ENCODE data around the gene RALGDS.

The RALGDS gene

GRCh38 chr9:133147412-133148198, 26.6 kb upstream of the RALGDS start:
- in situ Hi-C loops (cut with HindIII; ENCODE audit: low pct_unique_long_range_greater_than_20kb, low sequenced_read_pairs): no loop called here
- no peak for TF ChIP-seq JUND (IDR thresholded peaks at IDR 0.05; ENCODE audit: low read depth)

DNA sequence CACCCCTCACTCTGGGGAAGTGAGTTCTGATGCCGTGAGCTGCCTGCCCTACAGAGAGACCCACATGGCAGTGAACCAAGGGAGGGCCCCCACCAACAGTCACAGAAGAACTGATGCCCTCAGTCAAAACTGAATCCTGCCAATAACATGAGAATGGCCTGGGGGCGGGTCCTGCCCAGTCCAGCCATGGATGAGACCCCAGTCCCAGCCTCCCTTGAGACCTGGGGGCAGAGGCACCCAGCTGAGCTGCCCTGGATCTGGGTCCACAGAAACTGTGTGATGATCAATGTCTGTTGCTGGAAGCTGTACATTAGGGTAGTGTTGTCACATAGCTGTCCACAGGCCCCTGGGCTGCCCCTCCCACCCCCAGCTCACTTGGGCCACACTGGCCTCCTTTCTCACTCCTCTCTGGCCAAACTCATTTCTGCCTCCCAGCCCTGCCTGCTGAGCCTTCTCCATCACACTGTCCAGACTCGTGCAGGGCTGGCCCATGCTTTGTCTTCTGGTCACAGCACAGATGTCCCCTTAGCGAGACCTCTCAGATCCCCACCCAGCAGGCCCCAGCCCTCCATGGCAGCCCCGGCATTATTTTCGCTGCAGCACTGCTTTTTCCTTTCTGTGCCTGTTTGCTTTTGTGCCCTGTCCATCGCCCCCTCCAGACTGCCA, 25.8 kb upstream of the RALGDS start:
- in situ Hi-C loops (cut with HindIII; ENCODE audit: low pct_unique_long_range_greater_than_20kb, low sequenced_read_pairs): no loop called here
- TF ChIP-seq JUND (IDR thresholded peaks at IDR 0.05; ENCODE audit: low read depth): no peak
- DNase-seq (ENCODE audit: low read depth in 1 of 2, low spot score in 1 of 2): no peak

More at GRCh38 chr9:133147412-133148198, 26.6 kb upstream of the RALGDS start:
- DNase-seq (ENCODE audit: low read depth in 1 of 2, low spot score in 1 of 2): peak; percentile 87 to 93

GRCh38 chr9:133144904-133145851, 24.1 kb upstream of the RALGDS start:
- in situ Hi-C loops (cut with HindIII; ENCODE audit: low pct_unique_long_range_greater_than_20kb, low sequenced_read_pairs): no loop called here
- DNase-seq (ENCODE audit: low read depth in 1 of 2, low spot score in 1 of 2): no peak
- no peak for TF ChIP-seq JUND (IDR thresholded peaks at IDR 0.05; ENCODE audit: low read depth)

DNA sequence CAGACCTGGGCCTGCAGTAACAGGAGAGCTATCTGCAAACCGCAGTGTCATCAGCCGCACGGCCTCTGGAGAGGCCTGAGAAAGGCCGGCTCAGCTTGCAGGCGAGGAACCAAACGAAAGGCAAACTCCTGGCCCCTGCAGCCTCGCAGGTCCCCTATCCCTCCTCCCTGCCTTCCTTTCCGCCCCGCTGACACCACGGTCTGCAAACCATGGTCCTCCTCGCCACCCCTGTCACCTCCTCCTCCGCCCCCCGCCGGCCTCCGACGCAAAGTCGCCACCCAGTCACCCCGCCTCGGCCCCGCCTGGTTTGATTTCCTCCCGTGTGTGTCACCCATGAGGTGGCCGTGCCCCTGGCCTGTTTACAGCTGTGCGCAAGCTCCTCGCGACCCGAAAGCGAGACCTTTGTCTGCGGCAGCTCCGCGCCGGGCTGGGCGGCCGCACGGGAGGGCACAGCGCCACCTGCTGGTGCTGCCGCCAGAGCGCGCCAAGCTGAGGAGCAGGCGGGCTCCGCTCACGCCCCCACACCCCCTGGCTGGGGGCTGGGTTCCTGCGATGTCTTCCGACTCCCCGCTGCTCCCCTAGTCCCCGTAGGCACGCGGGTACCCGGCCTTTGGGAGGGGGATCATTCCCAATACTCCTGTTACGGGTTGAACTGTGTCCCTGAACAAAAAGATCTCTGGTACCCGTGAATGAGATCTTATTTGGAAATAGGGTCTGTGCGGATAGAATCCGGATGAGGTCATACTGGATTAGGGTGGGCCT, 23.3 kb upstream of the RALGDS start:
- peak; percentile 42 to 77 for DNase-seq (ENCODE audit: low read depth in 1 of 2, low spot score in 1 of 2)
- TF ChIP-seq JUND (IDR thresholded peaks at IDR 0.05; ENCODE audit: low read depth): no peak
- in situ Hi-C loops (cut with HindIII; ENCODE audit: low pct_unique_long_range_greater_than_20kb, low sequenced_read_pairs): no loop called here

- no peak for TF ChIP-seq JUND (IDR thresholded peaks at IDR 0.05; ENCODE audit: low read depth)
- DNase-seq (ENCODE audit: low read depth in 1 of 2, low spot score in 1 of 2): no peak
- in situ Hi-C loops (cut with HindIII; ENCODE audit: low pct_unique_long_range_greater_than_20kb, low sequenced_read_pairs): no loop called here
Observed at GRCh38 chr9:133143639-133144141, 22.6 kb upstream of the RALGDS start.

DNA sequence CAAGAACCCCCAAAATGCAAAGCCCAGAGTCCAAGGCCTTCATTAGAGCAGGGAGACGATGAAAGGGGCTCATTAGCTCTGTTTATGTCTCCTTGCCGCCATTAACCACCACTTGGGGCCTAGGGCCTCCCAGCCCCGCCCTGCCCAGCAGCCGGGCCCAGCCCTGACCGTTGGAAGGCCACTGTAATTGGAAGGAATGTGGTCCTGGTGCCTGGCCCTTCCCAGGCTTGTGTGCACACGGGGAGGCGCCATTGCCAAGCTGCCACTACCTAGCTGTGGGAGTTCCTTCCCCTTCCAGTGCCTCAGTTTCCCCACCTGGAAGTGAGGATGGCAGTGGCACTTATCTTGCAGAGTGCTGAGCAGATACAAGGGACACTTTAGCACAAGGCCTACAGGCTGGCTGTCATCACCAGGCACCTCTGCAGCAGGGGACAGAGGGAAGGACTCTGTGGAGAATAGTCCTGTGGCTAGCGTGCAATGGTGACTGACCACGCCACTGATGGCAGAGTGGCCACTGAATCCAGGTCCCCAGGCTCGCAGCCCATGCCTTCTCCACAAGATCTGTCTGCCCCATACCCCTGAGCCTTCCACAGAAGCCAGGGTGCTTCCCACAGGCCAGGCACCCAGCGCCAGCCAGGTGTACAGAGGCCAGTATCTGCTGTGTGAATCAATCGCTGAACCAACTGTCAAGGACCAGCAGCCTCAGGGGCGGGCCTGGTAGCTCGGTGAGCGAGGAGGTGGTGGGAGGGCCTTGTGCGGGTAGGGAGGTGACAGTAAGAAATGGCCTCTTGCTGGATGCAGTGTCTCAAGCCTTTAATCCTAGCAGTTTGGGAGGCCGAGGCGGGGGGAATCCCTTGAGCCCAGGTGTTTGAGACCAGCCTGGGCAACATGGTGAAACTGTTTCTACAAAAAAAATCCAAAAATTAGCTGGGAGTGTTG, 21.9 kb upstream of the RALGDS start:
- in situ Hi-C loops (cut with HindIII; ENCODE audit: low pct_unique_long_range_greater_than_20kb, low sequenced_read_pairs): no loop called here
- no peak for TF ChIP-seq JUND (IDR thresholded peaks at IDR 0.05; ENCODE audit: low read depth)
- peak in 1 of 2 experiments; percentile 37 for DNase-seq (ENCODE audit: low read depth in 1 of 2, low spot score in 1 of 2)

DNA sequence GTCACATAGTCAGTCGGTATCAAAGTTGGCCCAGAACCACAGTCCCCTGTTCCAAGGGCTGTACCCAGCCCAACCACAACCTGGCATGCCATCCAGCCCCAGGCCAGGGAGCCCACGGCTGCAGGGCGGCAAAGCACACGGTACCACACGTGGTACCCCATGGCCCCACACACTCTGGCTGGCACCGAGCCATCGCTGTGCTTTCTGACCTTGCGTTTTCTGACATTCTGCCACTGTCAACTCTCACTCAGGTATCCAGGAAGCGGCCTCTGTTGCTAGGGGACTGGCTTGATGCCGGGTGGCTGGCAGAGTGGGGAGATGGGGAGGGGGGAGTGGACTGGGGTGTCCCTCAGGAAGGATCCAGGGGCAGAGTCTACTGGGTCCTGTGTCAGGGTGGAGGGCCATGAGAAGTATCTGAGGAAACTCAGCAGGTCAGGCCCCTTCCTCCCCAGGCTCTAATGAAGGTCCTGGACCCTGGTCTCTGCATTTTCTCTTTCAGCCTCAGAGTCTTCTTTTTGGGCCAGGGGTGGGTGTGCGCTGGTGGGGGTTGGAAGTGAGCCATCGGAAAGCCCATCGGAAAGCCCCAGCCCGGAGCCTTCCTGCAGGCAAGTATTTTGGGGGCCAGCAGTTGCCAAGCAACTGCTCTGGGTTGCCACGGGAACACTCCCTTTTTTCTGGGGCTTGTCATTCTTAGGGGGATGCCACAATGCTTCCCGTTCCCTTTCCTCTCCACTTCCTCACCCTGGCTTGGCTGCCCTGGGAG, 21.0 kb upstream of the RALGDS start:
- DNase-seq (ENCODE audit: low read depth in 1 of 2, low spot score in 1 of 2): no peak
- in situ Hi-C loops (cut with HindIII; ENCODE audit: low pct_unique_long_range_greater_than_20kb, low sequenced_read_pairs): no loop called here
- no peak for TF ChIP-seq JUND (IDR thresholded peaks at IDR 0.05; ENCODE audit: low read depth)

DNA sequence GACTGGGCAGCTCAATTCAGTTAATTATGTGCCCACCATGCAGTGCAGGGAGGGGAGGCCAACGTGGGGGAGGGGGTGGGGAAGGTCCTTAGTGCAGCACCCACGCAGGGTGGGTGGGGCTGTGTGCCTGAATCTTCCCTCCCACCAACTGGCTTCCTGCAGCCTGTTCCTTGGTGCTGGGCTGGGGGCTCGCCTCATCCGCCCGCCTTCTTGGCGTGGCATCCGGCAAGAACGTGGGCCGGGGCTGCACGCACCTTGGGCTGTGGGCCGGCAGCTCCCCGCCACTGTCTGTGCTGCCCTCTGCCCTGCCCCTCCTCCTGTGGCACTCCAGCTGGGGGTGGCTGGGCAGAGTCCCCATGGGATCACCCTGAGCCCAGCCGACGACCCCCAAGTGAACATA, 19.6 kb upstream of the RALGDS start:
- in situ Hi-C loops (cut with HindIII; ENCODE audit: low pct_unique_long_range_greater_than_20kb, low sequenced_read_pairs): no loop called here
- TF ChIP-seq JUND (IDR thresholded peaks at IDR 0.05; ENCODE audit: low read depth): no peak
- DNase-seq (ENCODE audit: low read depth in 1 of 2, low spot score in 1 of 2): no peak

- no peak for TF ChIP-seq JUND (IDR thresholded peaks at IDR 0.05; ENCODE audit: low read depth)
- no peak for DNase-seq (ENCODE audit: low read depth in 1 of 2, low spot score in 1 of 2)
- in situ Hi-C loops (cut with HindIII; ENCODE audit: low pct_unique_long_range_greater_than_20kb, low sequenced_read_pairs): no loop called here
Observed at GRCh38 chr9:133140174-133140505, 19.1 kb upstream of the RALGDS start.
